Epidermal melanocyte (primary cell): Measurements from ENCODE around the gene AFAP1L1.

ENCODE experiments used
- DNase-seq: peaks from one replicate; pipeline ENCODE4 v3.0.0; 2011; ENCODE audit warnings: low spot score; ENCODE audit not compliant: insufficient read length

Gene AFAP1L1

DNA sequence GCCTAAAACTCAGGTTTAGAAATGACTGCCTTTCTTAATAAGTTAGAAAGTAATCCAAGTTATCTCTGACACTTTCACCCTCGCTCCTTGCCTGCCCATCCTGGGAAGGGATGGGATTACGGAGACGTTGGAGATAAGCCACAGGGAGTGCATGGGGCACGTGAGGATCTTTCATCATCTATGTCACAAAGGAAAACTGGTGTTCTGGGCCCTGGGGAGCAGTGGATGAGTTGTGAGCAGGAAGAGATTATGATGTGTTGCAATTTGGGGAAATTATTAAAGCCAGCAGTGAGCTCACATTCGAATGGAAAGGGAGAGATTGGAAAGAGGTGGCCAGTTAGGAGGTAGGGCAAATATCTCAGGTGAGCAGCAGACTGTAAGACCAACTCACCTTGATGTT is 12.8 kb downstream of the AFAP1L1 start:
- no peak for DNase-seq

DNA sequence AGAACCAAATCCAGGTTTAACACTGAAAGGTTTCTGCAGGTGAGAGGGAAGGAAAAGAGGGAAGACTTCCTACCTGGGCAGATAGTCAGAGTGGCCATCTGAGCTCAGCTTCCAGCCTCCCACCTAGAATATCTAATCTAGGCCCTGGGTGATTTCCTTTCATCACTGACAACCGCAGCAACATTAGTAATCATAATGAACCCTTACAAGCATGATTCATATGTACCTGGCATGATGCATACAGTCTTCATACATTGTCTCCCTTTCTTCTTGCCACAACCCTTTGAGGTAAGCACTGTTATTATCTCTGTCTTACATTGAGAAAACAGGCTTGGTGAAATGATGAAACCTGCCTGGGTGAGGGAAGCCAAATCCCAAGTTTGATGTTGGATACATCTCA is 13.5 kb downstream of the AFAP1L1 start:
- no peak for DNase-seq

DNA sequence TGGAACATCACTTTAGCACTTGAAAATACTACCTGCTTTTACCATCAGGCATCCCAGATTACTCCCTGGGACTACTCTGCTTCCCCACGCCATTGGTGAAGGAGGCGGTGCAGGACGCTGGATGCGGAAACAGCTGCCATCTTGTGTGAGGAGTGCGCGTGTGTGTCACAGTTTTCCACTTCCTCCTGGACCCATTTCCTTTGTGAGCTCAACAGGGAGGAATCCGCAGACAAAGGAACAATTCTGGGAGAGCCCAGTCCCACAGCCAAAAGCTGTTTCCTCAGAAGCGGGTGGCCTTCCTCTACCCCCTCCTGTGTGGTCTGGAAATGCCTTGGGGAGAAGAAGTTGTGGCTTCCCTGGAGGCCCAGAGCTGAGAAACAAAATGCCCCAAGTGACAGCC is 16.8 kb downstream of the AFAP1L1 start:
- DNase-seq: no peak

DNA sequence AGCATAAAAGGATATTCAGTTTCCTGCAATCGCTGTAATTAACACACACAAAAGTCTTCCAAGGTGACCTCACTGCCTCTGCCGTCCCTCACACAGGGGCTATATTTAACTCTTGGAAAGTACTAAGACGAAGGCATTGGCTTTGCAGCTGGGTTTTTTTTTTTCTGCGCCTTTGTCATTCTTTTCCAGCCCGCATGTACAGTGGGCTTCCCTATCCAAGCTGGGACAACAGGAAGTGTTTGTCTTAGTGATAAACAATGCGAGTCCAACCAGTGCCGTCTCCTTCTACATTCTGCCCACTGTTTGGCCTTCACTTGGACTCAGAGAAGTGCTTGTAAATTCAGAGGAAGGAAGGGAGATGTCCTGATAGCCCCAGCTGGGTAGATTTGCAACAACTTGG is 17.6 kb downstream of the AFAP1L1 start:
- no peak for DNase-seq

DNA sequence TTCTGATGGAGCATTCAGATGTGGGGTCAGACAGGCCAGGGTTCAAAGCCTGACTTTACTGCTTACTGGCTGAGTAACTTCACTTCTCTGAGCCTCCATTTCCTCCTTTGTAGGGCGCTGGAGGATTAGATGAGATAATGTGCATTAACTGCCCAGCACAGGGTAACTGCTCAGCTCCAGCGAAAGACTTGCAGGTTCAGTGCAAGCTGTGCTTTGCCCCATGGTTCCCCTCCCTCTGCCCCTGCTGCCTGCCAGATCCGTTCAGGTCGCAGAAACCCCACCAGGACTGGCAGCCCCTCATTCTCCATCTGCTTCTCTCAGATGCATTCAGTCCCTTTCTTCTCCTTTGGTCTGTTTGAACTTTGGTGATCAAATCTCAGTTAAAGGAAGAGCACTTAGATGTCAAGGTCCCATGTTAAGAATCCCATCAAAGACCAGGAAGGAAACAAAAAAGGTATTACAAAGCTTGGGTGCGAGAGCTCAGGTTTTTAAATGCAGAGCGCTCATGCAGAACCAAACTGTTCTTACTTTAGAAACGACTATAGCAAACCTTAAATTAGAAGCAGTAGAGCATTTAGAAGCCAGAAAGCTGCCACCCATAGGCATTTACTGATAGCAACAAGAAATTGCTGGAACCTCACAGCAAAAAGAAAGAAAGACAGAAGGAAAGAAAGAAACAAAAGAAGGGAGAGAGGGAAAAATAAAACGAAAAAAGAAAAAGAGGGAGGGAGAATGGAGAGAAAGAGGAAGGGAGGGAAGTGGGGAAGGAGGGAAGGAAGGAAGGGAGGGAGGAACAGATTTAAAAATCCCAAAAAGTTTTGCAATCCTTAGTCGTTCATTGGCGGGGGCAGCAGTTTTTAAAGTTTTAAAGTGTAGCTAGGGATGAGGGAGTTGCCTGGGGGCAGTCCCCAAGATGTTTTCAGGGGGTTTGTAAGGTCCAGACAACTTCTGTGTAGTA is 23.5 kb downstream of the AFAP1L1 start:
- no peak for DNase-seq

DNA sequence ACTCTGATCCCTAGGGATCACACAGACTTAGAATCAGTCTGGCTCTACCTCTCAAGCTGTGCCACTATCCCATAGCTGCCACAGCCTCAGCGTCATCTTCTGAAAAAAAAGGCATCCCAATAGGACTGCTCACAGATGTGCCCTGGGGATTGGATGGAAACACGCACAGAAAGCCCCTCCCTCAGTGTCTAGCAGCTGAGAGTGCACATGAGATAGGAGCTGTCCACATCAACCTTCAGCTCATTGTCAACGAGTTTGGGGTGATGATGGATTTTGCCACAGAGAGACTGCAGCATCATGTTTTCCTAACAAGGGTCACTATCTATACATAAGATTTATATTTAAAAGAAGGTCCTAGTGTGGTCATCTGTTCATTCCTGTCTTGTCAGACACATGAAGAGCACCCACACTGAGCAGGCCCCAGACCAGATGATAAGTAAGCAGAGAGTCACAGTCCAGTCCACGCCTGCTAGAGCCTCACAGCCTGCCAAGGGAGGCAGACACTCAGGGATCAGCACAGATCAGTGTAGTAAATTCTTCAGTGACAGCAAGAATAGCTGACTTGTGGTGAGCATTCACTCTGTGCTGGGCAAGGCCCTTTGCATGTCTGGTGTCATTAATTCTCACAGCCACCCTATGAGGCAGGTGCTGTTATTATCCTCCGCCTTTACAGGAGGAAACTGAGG is 25.8 kb downstream of the AFAP1L1 start:
- no peak for DNase-seq

DNA sequence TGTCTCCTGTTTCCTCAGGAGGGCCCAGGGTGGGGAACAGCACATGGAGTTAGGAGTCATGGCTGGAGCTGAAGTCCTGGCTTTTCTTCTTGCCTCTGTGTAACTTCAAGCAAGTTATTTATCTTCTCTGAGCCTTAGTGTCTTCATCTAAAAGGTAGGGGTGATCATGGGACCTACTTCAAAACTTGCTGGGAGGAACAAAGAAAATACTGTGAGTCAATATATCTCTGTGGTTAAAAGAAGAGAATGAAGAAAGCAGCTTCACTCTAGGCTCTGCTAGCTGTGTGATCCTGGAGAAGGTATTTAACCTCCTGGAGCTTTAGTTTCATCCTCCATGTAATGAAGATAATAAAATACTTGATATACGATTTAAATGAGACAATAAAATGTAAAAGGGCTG is 26.5 kb downstream of the AFAP1L1 start:
- no peak for DNase-seq

DNA sequence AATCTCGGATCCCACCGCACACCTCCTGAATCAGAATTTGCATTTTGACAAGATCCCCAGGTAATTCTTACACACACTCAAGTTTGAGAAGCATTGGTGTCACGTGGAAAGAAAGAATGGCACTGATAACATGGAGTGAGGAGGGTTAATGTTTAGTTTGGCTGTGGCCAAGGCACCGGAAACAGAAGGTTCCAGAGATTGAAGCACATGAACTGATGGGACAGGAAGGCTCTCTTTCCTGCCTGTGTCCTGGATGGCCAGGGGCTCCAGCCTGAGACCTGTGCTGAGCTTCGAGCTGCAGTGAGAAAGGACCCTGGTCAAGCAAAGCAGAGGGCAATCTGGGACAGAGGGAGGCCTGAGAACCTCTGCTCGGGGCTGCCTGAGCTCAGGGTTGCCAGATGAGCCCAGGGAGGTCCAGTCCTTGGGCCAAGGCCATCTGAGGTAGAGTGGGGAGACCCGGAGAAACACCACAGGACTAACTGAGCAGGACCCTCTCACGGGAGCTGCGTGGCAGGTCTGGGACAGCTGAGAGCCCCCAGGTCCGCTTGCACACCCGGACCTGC is 27.3 kb downstream of the AFAP1L1 start:
- DNase-seq: no peak

DNA sequence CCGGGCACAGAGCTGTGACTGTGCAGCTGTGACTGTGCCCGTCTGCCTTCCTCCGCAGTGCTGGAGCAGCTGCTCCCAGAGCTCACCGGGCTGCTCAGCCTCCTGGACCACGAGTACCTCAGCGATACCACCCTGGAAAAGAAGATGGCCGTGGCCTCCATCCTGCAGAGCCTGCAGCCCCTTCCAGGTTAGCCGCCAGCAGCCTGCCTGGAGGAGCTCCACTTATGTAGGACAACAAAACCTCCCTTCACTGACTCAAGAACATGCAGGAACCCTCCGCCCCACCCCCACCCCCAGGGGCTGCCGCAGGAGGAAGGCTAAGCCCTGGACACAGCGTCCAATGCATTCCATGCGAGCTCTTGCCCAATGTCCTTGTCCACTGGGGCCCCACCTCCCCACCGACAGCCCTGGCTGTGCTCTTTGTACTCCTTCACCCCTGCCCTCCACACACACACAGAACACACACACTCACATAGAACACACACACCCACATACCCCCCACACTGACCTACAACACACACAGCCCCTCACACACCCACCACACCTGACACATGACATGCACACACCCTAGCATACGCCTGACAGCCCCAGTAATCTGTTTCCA is 27.9 kb downstream of the AFAP1L1 start:
- DNase-seq: no peak

DNA sequence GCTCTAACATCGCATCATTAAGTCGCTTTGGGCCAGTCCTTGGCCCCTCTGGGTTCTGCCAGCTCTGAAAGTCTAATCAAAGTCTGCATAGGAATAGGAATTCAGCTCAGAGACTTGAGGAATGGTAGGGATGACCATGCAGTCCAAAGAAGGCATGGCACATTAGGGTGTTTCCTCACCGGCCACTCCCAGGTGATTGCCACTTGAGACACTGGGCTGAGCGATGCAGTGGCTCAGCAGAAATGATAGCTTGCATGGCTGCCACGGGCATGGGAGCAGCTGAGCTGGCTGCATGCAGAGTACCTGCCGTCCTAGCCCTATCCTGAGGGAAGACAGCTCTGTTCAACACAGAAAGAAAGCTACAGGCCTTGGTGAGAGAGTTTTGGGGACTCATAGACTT is 28.8 kb downstream of the AFAP1L1 start:
- no peak for DNase-seq

DNA sequence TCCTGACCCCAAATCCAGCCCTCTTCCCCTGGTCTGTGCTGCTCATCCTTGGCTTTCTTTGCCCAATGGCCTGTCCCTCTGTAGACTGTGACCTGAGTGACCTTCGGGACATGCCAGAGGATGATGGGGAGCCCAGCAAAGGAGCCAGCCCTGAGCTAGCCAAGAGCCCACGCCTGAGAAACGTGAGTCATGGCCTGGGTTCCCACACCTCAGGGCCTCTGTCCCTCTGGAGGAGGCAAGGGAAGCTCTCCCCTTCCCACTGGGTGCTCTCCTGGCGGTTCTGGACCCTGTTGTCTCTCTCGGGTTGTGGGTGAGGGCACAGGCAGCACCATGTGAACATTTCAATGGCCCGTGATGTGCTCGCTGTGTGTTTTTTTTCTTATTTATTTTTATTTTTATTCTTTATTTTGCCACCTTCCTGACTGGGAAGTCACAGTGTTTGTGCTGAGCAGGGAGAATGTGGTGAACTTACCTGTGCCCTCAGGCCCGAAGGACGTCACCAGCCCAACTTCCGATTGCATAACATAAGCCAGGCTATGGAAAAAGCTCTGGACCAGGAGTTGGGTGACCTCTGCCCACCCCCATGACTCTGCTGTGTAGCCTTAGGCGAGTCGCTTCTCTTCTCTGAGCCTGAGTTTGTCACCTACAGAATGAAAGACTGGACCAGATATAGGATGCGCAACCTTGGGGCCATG is 29.5 kb downstream of the AFAP1L1 start:
- DNase-seq: no peak

DNA sequence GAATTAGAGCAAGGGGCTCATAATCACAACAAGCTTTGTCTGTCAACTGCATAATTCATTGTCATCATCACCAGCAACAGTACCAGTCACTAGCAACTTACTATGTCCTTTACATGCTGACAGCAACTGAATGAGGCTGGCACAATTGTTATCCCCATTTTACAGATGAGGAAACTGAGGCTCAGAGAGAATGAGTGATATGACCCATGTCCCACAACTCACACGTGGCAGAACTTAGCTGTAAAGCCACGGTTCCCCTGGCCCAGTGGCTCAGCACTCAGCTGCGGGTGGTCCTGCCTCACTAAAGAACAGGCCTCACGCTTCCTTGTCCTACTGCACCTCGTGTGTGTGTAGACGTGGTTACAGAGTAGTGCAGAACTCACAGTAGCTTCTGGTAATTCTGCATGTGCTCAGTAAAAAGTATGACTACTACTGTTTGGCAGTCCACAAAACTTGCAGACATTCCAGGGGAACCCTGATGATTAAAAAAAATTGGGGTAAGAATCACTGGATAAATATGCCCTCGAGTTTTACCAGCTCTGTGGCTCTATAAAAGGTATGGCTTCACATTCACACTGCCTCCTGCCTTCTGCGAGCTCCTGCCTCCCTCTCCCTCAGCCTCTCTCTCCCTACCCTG is 30.2 kb downstream of the AFAP1L1 start:
- DNase-seq: no peak

DNA sequence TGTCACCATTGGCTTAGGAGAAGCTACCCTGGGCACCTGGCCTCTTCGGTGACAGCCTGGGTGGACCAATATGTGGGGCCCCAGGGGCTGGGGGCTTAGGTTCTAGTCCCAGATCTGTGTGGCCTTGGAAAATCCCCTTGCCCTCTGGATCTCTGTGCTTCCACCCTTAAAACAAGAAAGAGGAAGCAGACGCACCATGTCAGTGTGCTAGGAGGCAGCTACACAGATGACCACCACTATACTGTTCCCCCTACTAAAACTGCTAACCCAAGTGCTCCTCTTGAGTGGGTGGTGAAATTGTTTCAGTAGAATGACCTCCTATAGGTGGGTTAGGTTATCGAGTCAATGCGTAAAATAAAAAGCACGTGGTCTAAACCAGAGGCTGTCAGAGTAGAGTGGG is 31.0 kb downstream of the AFAP1L1 start:
- no peak for DNase-seq

DNA sequence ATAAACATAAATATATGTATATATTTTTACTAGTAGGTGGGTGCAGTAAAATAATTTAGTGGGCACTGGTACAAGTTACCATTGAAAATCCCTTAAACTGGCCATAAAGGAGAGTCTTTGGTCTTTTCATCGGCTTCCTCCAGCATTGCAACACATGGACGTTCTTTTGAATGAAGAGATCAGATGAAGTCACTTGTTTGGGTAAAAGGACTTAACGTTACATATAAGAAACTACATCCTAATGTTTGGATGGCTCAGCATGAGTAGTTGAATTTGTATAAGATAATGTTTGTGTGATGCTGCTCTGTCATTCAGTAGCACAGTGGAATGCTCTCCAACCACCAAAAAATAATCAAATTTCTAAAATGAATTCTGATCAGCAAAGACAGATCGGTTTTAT is 31.6 kb downstream of the AFAP1L1 start:
- no peak for DNase-seq

DNA sequence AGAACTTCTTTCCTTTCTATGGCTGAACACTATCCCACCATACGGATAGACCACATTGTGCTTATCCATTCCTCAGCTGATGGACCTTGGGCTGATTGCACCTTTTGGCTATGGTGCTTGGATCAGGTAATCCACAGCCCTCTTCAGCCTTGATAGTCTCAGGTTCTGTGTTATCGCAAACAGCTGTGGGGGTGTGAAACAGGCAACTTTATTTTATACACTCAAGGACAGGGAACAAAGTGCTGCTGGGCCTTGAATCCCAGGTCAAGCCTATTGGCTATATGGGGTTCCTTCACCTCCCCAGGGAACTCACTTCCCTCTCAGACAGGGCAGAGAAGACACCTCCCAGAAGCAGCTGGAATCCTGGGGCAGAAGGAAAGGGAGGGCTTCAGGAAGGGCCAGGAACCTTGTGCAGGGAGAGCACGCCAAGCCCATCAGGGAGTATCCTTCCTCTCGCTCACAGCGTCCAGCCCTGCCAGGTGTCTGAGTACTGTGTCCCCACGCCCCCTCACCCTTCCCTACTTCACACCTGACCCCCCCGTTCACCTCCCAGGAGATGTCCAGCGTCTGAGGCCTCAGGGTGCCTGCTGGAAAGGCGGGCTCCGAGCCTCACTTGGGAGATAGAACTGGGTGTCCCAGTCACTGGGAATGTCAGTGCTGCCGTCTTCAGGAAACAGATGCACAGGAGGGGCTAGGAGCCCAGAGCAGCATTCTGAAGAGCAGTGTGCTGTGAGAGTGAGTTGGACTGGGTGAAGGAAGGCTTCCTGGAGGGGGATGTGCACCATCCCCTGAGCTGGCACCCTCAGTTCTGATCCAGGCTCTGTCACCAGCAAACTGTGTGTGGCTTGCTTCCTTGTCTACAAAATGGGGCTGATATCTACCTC is 32.8 kb downstream of the AFAP1L1 start:
- DNase-seq: no peak

DNA sequence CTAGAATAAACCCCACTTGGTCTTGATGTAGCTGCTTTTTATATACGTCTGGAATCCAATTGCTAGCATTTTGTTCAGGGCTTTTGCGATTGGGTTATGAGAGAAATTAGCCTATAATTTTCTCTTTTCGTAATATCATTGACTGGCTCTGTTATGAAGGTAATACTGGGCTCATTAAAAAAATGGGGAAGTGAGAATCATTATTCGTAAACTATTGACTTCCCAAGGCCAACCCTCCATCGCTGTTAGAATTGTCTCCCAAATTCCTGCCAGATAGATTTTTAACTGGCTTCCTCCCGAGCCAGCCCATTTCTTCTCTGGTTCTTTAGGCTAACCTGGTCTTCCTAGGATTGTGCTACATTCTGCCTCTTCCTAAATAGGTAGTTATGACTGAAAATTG is 37.7 kb downstream of the AFAP1L1 start:
- no peak for DNase-seq

DNA sequence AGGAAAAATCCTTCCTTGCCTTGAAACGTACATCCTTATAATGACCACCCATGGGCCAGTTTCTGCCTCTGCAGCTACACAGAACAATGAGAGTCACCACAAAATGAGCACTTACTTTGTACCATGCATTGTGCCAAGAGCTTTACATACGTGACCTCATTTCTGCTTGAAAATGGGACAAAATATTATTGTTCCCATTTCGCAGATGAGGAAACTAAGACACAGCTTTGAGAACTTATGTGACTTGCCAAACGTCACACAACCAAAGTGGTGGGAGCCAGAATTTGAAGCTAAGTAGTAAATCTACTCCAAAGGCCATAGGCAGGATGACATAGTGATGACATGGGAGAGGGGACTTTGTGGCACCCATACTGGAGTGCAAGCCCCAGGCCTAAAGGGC is 38.8 kb downstream of the AFAP1L1 start:
- DNase-seq: no peak

DNA sequence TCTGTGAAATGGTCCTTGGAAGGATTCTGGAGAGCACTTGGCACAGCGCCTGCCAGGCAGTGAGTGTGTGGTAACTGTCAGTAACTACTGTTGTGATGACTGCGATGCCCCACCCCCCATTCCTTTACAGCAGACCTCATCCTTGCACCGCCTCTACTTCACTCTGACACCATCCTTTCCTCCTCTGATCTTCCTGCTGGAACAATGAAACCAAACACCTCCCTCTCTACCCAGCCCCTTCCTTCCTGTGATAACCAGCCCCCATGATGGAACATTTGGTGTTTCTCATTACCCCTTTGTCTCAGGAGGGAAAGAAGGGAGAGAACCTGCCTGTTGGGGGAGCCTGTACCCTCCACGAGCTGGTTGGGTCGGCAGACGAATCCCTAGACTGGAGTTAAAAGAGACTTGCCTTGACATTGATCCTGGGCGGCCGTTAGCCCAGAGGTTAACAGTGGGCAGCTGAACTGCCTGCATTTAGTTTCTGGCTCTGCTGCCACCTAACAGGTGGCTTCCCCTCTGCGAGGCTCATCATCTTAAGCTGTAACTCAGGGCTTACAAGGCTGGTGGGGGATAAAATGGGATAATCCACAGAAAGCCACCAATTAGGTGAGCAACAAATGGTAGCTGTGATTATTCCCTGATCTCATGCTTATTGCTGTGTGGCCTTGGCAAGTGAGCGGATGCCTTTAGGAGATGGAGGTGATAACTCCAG is 39.4 kb downstream of the AFAP1L1 start:
- no peak for DNase-seq

DNA sequence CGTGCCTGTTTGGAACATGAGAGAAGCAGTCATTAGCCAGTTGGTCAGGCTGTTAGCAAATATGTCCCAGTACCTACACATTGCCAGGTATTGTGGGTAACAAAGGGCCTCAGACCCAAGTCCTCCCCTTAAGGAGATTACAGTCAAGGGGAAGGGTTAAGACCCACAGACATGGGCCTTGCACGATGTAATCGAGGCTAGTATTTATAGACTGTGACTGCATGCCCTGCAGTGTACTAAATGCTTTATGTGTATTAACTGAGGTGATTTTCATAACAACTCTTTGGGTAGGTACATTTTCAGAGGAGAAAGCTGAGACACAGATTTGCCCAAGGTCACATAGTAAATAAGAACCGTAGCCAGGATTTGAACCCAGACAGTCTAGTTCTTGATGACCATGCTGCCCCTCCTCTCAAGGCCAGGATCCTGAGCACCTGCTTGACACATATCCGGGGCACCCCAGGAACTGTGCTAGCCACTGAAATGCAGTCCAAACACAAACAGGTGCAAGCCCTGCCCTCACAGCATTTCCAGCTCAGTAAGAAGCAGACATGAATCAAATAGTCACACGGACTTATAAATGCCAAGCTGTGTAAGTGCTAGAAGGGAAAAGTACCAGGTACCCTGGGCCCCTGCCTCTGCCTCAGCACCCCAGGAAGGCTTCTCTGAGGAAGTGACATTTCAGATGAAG is 41.6 kb downstream of the AFAP1L1 start:
- DNase-seq: no peak
